Gastroesophageal sphincter (tissue), 4 donors: ENCODE measurements around the gene PCBP4. TPM values are rescaled to one million over a fixed set of nuclear protein-coding genes. Genes with fewer than 3 reads are reported as not detected.

ENCODE experiments used
- ATAC-seq: fragments of 150-250 bp; one replicate; pipeline ENCODE4 v1.9.1; 2016; ENCODE audit warnings: mild to moderate bottlenecking, moderate library complexity
- H3K27ac ChIP-seq, 4 donors: fragments of 200-600 bp; sonication (generic) in 3 of 4; 1 replicate in 3 of 4; 2 replicates in 1 of 4; pipeline ENCODE4 v1.5.1; 2016 to 2019
- H3K27me3 ChIP-seq: fragments of 200-600 bp; sonication (generic); one replicate; pipeline ENCODE4 v1.5.1; 2019
- H3K36me3 ChIP-seq, 2 donors: fragments of 200-600 bp; sonication (generic); one replicate each; pipeline ENCODE4 v1.5.1; 2019; ENCODE audit warnings: control low read depth in 1 of 2
- H3K4me1 ChIP-seq, 3 donors: fragments of 200-600 bp; sonication (generic); 1 replicate in 2 of 3; 2 replicates in 1 of 3; pipeline ENCODE4 v1.5.1; 2016 to 2019; ENCODE audit warnings: control low read depth in 2 of 3
- H3K4me3 ChIP-seq, 2 donors: fragments of 200-600 bp; sonication (generic); one replicate each; pipeline ENCODE4 v1.5.1; 2019; ENCODE audit warnings: mild to moderate bottlenecking in 1 of 2, moderate library complexity in 1 of 2
- H3K9me3 ChIP-seq, 3 donors: fragments of 200-600 bp; sonication (generic); one replicate each; pipeline ENCODE4 v1.5.1; 2017 to 2019; ENCODE audit warnings: control low read depth in 2 of 3
- CTCF ChIP-seq, 4 experiments: fragments of 200-600 bp in 2 of 4; fragments of 450-650 bp in 2 of 4; sonication (generic) in 1 of 4; IDR thresholded peaks; one replicate each; pipeline ENCODE4 v1.5.1; 2017 to 2019; ENCODE audit warnings: antibody characterized with exemption in 4 of 4, mild to moderate bottlenecking in 2 of 4, moderate library complexity in 2 of 4
- EP300 ChIP-seq: sonication (generic); formaldehyde crosslinking; IDR thresholded peaks from one replicate; pipeline ENCODE4 v1.6.1; 2017; ENCODE audit warnings: antibody characterized with exemption, mild to moderate bottlenecking
- POLR2A ChIP-seq, 2 donors: fragments of 450-650 bp; IDR thresholded peaks; one replicate each; pipeline ENCODE4 v1.6.1; 2017; ENCODE audit warnings: antibody characterized with exemption in 2 of 2, mild to moderate bottlenecking in 2 of 2, moderate library complexity in 1 of 2
- POLR2AphosphoS5 ChIP-seq: sonication (generic); formaldehyde crosslinking; IDR thresholded peaks from one replicate; pipeline ENCODE4 v1.6.1; 2017; ENCODE audit warnings: antibody characterized with exemption
- WGBS, 2 donors: methylation state at CpG; one replicate each; pipeline ENCODE4 v1.1.5; 2018; ENCODE audit warnings: low coverage in 1 of 2; 5-methylcytosine and 5-hydroxymethylcytosine counted together
- small RNA-seq, 4 donors: library from RNA; depleted of rRNA; stranded (forward); fragments of <200 nt; gene quantifications; one replicate each; pipeline ENCODE3, GENCODE V24; 2016
- total RNA-seq, 4 donors: library from RNA; depleted of rRNA; stranded (reverse); fragments of >200 nt; gene quantifications; one replicate each; pipeline ENCODE4 v1.1.0, GENCODE V29; 2016

The PCBP4 gene
- total RNA-seq, 4 donors from 2014 or later = 80.7 to 335 (median 186) TPM

DNA sequence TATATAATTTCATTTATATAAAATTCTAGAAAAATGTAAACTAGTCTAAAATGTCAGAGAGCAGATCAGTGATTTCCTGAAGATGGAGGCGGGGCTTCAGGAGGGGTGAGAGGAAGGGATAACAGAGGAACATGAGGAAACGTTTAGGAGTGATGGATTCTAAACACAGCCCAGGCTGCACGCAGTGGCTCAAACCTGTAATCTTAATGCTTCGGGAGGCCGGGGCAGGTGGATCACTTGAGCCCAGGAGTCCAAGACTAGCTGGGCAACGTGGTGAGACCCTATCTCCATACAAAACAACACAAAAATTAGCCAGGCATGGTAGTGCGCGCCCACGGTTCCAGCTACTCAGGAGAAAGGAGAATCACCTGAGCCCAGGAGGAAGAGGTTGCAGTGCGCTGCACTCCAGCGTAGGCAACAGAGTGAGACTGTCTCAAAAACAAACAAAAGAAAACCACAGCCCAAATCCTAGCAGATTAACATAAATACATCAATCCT lies 46.1 kb downstream of the PCBP4 start:
- H3K4me3 ChIP-seq = no peak overlapping the region
- TF ChIP-seq POLR2AphosphoS5 (no peak), CTCF (IDR thresholded peaks at IDR 0.05) (no peak), EP300 (no peak), POLR2A (IDR thresholded peaks at IDR 0.05) (no peak)
- ATAC-seq = no peak
- H3K36me3 ChIP-seq = no peaks in the 10 kb centered on the region
- H3K27ac ChIP-seq = no peak overlapping the region
- peaks cover 0 to 4% (median 0%) of the 10 kb centered on the region in 3 donors for H3K4me1 ChIP-seq
- no peaks in the 10 kb centered on the region for H3K27me3 ChIP-seq
- no peaks in the 10 kb centered on the region for H3K9me3 ChIP-seq
- 20 to 76% methylated on average over 2 to 10 of the region's 11 CpGs for WGBS, 2 donors

DNA sequence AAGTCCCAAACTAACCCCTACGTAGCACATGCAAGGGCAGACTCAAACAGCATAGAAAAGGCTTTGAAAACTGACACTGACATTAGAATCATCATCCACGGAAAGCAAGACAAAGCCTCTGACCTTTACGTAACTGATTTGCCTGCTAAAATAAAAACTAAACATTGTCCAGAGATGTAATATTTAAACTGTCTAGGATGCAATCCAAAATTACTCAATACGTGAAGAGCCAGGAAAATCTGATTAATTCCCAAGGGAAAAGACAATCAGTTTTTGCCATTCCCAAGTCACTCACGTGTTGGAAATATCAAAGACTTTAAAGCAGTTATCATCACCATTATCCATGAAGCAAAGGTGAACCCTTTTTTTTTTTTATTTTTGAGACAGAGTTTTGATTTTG lies 50.8 kb downstream of the PCBP4 start:
- peaks cover 0 to 4% (median 0%) of the 10 kb centered on the region in 3 donors for H3K4me1 ChIP-seq
- TF ChIP-seq POLR2A (IDR thresholded peaks at IDR 0.05) (no peak), CTCF (IDR thresholded peaks at IDR 0.05) (no peak), POLR2AphosphoS5 (no peak), EP300 (no peak)
- no peaks in the 10 kb centered on the region for H3K36me3 ChIP-seq
- no peak overlapping the region for H3K27ac ChIP-seq
- no peaks in the 10 kb centered on the region for H3K9me3 ChIP-seq
- H3K4me3 ChIP-seq = no peak overlapping the region
- 11 to 28% methylated on average over 5 of the region's 5 CpGs for WGBS, 2 donors
- no peak for ATAC-seq
- H3K27me3 ChIP-seq = no peaks in the 10 kb centered on the region

DNA sequence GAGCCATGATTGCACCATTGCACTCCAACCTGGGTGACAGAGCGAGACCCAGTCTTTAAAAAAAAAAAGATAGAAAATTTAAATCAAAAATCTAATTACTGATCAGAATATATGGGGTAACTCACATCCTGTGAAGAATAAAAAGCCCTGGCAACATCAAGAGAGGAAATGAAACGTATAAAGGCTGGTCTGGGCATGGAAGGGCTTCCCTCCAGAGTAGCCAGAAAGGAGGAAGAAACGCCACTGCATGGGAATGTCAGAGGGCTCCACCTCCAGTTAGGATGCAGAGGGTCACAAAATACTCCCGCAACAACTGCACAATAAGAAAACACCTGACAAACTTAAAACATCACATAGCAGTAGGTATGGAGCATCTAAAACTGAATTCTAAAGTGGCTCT lies 59.2 kb downstream of the PCBP4 start:
- H3K36me3 ChIP-seq = no peaks in the 10 kb centered on the region
- H3K4me1 ChIP-seq = no peaks in the 10 kb centered on the region
- no peak for ATAC-seq
- H3K9me3 ChIP-seq = peaks cover 0 to 5% (median 0%) of the 10 kb centered on the region in 3 donors
- H3K4me3 ChIP-seq = no peak overlapping the region
- H3K27me3 ChIP-seq = peaks cover 19% of the 10 kb centered on the region
- no peak overlapping the region for H3K27ac ChIP-seq
- TF ChIP-seq EP300 (no peak), POLR2AphosphoS5 (no peak), POLR2A (IDR thresholded peaks at IDR 0.05) (no peak), CTCF (IDR thresholded peaks at IDR 0.05) (no peak)
- 69 to 70% methylated on average over 2 to 4 of the region's 4 CpGs for WGBS, 2 donors

Small RNA genes lying within 50 kb of the gene (small RNA-seq; reads per million reads assigned to genes)
- 0 reads per million in 4 donors for gene AC115284.1

Other genes starting within 250 kb of the PCBP4 start
- gene IQCF6, start 188.2 kb downstream of the PCBP4 start, total RNA-seq = not detected
- not detected for gene IQCF2, start 105.8 kb downstream of the PCBP4 start, total RNA-seq
- not detected for gene IQCF5, start 91.9 kb downstream of the PCBP4 start, total RNA-seq
- gene IQCF1, start 64.1 kb downstream of the PCBP4 start, total RNA-seq = not detected
- 10 to 100 TPM in 2 of 4 donors, 1 to 10 TPM in 2; 5.3 to 14.8 (median 10.9) TPM for gene RRP9, start 25.6 kb downstream of the PCBP4 start, total RNA-seq
- gene PARP3, start 25.1 kb downstream of the PCBP4 start, total RNA-seq = 10 to 100 TPM; 19.5 to 43.0 (median 22.8) TPM
- under 1 TPM in 1 of 4 donors, not detected in 3; 0.31 TPM for gene GPR62, start 12.1 kb downstream of the PCBP4 start, total RNA-seq
- gene ABHD14B, start 6.6 kb upstream of the PCBP4 start, total RNA-seq = 10 to 100 TPM; 34.6 to 46.8 (median 45.1) TPM
- gene ABHD14A, start 7.6 kb upstream of the PCBP4 start, total RNA-seq = 10 to 100 TPM; 12.6 to 20.2 (median 13.8) TPM
- gene ACY1, start 16.1 kb upstream of the PCBP4 start, total RNA-seq = 10 to 100 TPM; 10.6 to 21.4 (median 19.5) TPM
- gene RPL29, start 28.4 kb upstream of the PCBP4 start, total RNA-seq = 1,000 to 10,000 TPM in 3 of 4 donors, 100 to 1,000 TPM in 1; 775 to 1,945 (median 1,298) TPM
- 10 to 100 TPM; 10.2 to 18.1 (median 14.7) TPM for gene DUSP7, start 89.1 kb upstream of the PCBP4 start, total RNA-seq
- 1 to 10 TPM in 2 of 4 donors, under 1 TPM in 2; 0.73 to 1.7 (median 0.93) TPM for gene POC1A, start 187.0 kb upstream of the PCBP4 start, total RNA-seq
- gene ALAS1, start 230.7 kb upstream of the PCBP4 start, total RNA-seq = 10 to 100 TPM; 30.0 to 50.8 (median 35.8) TPM